Transverse colon (tissue), 4 donors: ENCODE measurements around the gene MAP3K14. TPM values are rescaled to one million over a fixed set of nuclear protein-coding genes. Genes with fewer than 3 reads are reported as not detected.

Source experiments
- DNase-seq: peaks from one replicate; pipeline ENCODE4 v3.0.0-alpha.2; 2019
- H3K27ac ChIP-seq, 4 donors: fragments of 200-600 bp; sonication (generic); 2 replicates each; pipeline ENCODE4 v1.5.1; 2016 to 2018; ENCODE audit warnings: inconsistent platforms in 4 of 4
- H3K27me3 ChIP-seq: fragments of 200-600 bp; sonication (generic); 2 replicates; pipeline ENCODE4 v1.5.1; 2017; ENCODE audit warnings: inconsistent platforms
- H3K36me3 ChIP-seq, 4 donors: fragments of 200-600 bp; sonication (generic); 2 replicates each; pipeline ENCODE4 v1.5.1; 2017 to 2019; ENCODE audit warnings: inconsistent platforms in 4 of 4
- H3K4me1 ChIP-seq, 4 donors: fragments of 200-600 bp; sonication (generic); 2 replicates each; pipeline ENCODE4 v1.5.1; 2017 to 2020; ENCODE audit warnings: inconsistent platforms in 4 of 4
- H3K4me3 ChIP-seq, 4 donors: fragments of 200-600 bp; sonication (generic); 1 replicate in 1 of 4; 2 replicates in 3 of 4; pipeline versions ENCODE4 v1.5.1 to v1.6.1; 2017 to 2019; ENCODE audit warnings: inconsistent platforms in 4 of 4
- H3K9me3 ChIP-seq, 2 donors: fragments of 200-600 bp; sonication (generic); 2 replicates each; pipeline ENCODE4 v1.5.1; 2017 to 2019; ENCODE audit warnings: inconsistent platforms in 2 of 2
- CTCF ChIP-seq, 5 experiments: fragments of 200-600 bp in 3 of 5; fragments of 450-650 bp in 2 of 5; sonication (generic) in 3 of 5; IDR thresholded peaks; 1 replicate in 2 of 5; 2 replicates in 3 of 5; pipeline ENCODE4 v1.5.1; 2016 to 2017; ENCODE audit warnings: antibody characterized with exemption in 5 of 5, inconsistent platforms in 3 of 5, mild to moderate bottlenecking in 2 of 5, moderate library complexity in 1 of 5
- EP300 ChIP-seq: sonication (generic); formaldehyde crosslinking; IDR thresholded peaks from one replicate; pipeline ENCODE4 v1.6.1; 2017; ENCODE audit warnings: antibody characterized with exemption, low read depth
- POLR2A ChIP-seq: fragments of 450-650 bp; IDR thresholded peaks from one replicate; pipeline ENCODE4 v1.6.1; 2016; ENCODE audit warnings: antibody characterized with exemption, mild to moderate bottlenecking, moderate library complexity
- POLR2AphosphoS5 ChIP-seq, 3 donors: sonication (generic); formaldehyde crosslinking; IDR thresholded peaks; one replicate each; pipeline ENCODE4 v1.6.1; 2016; ENCODE audit warnings: antibody characterized with exemption in 3 of 3
- WGBS, 2 donors: methylation state at CpG; one replicate each; pipeline ENCODE4 v1.1.5; 2018; ENCODE audit warnings: low coverage in 1 of 2; 5-methylcytosine and 5-hydroxymethylcytosine counted together
- in situ Hi-C, 4 donors: fragments of 200-750 bp; cut with MboI; loops; one replicate each; pipeline versions ENCODE4 v1.15.0 to v1.15.1; 2017; ENCODE audit warnings: low sequenced_read_pairs in 3 of 4, low pct_ligation_motif_present in 1 of 4, low pct_unique_long_range_greater_than_20kb in 1 of 4
- intact Hi-C: fragments of 100-400 bp; cut with DNase I; formaldehyde crosslinking; loops from one replicate; pipeline ENCODE4 v1.15.1; 2023; ENCODE audit warnings: low total_unique reads
- total RNA-seq, 4 donors: library from RNA; depleted of rRNA; stranded (reverse); fragments of >200 nt; gene quantifications; one replicate each; pipeline ENCODE4 v1.1.0, GENCODE V29; 2016

Gene MAP3K14
- total RNA-seq, 4 donors from 2014 or later: 13.0 to 33.7 (median 18.7) TPM

- H3K27ac ChIP-seq: peak overlapping the region in 1 of 4 donors; percentile 20
- intact Hi-C loops: no loop called here
These were observed 17.4 kb upstream of the MAP3K14 start for GRCh38 chr17:45334231-45334630.

GRCh38 chr17:45333702-45334092 is 16.9 kb upstream of the MAP3K14 start:
- intact Hi-C loops: no loop called here
- 74 to 92% methylated on average over 4 of the region's 4 CpGs for WGBS, 2 donors
- in situ Hi-C loops: no loop called here
- peak; percentile 5 for DNase-seq
- Histone ChIP-seq H3K9me3 (no peaks in the 10 kb centered on the region), H3K27ac (no peak overlapping the region), H3K4me3 (no peak overlapping the region), H3K4me1 (peaks cover 0 to 4% (median 0%) of the 10 kb centered on the region in 4 donors), H3K27me3 (no peaks in the 10 kb centered on the region), H3K36me3 (no peaks in the 10 kb centered on the region)
- TF ChIP-seq CTCF (IDR thresholded peaks at IDR 0.05) (no peak), POLR2AphosphoS5 (IDR thresholded peaks at IDR 0.05) (no peak), POLR2A (no peak), EP300 (no peak)

More at GRCh38 chr17:45334231-45334630, 17.4 kb upstream of the MAP3K14 start:
- in situ Hi-C loops: no loop called here
- TF ChIP-seq POLR2A: no peak
- TF ChIP-seq EP300: no peak
- TF ChIP-seq CTCF (IDR thresholded peaks at IDR 0.05): no peak
- no peak for TF ChIP-seq POLR2AphosphoS5 (IDR thresholded peaks at IDR 0.05)
- Histone ChIP-seq H3K4me1 (peaks cover 0 to 4% (median 0%) of the 10 kb centered on the region in 4 donors), H3K9me3 (no peaks in the 10 kb centered on the region), H3K36me3 (no peaks in the 10 kb centered on the region), H3K27me3 (no peaks in the 10 kb centered on the region), H3K4me3 (no peak overlapping the region)
- WGBS, 2 donors: 40 to 75% methylated on average over 1 of the region's 1 CpG
- peak; percentile 7 for DNase-seq

- Histone ChIP-seq H3K27ac (no peak overlapping the region), H3K4me3 (no peak overlapping the region), H3K9me3 (no peaks in the 10 kb centered on the region), H3K4me1 (peaks cover 0 to 4% (median 0%) of the 10 kb centered on the region in 4 donors), H3K27me3 (no peaks in the 10 kb centered on the region), H3K36me3 (no peaks in the 10 kb centered on the region)
- intact Hi-C loops: no loop called here
- DNase-seq: peak; percentile 9
- in situ Hi-C loops: no loop called here
- no peak for TF ChIP-seq POLR2A
- TF ChIP-seq POLR2AphosphoS5 (IDR thresholded peaks at IDR 0.05): no peak
- TF ChIP-seq EP300: no peak
- TF ChIP-seq CTCF (IDR thresholded peaks at IDR 0.05): no peak
- WGBS, 2 donors: 40 to 62% methylated on average over 1 to 4 of the region's 4 CpGs
These were observed 16.3 kb upstream of the MAP3K14 start for GRCh38 chr17:45332989-45333701.

GRCh38 chr17:45332505-45332904 is 15.7 kb upstream of the MAP3K14 start:
- Histone ChIP-seq H3K27ac (no peak overlapping the region), H3K9me3 (no peaks in the 10 kb centered on the region), H3K4me1 (peaks cover 0 to 4% (median 0%) of the 10 kb centered on the region in 4 donors), H3K36me3 (no peaks in the 10 kb centered on the region), H3K4me3 (no peak overlapping the region), H3K27me3 (no peaks in the 10 kb centered on the region)
- WGBS, 2 donors: 87 to 98% methylated on average over 3 to 5 of the region's 5 CpGs
- intact Hi-C loops (no loop called here), in situ Hi-C loops (no loop called here)
- no peak for DNase-seq
- no peak for TF ChIP-seq CTCF (IDR thresholded peaks at IDR 0.05)
- TF ChIP-seq POLR2AphosphoS5 (IDR thresholded peaks at IDR 0.05): no peak
- no peak for TF ChIP-seq EP300
- no peak for TF ChIP-seq POLR2A
